GM20431 (cell line): ENCODE data around the gene FAM151A.

Source experiments
- in situ Hi-C: fragments of 300-500 bp; cut with MseI, MboI; formaldehyde crosslinking; loops from one replicate; pipeline ENCODE4 v1.15.0; 2020; ENCODE audit warnings: low sequenced_read_pairs; ENCODE audit not compliant: unreplicated experiment

Gene FAM151A

GRCh38 chr1:54583307-54583686 is 40.0 kb downstream of the FAM151A start:
- in situ Hi-C loops, result no loop called here

GRCh38 chr1:54582566-54583306 is 40.6 kb downstream of the FAM151A start:
- in situ Hi-C loops, result no loop called here

GRCh38 chr1:54581621-54582035 is 41.7 kb downstream of the FAM151A start:
- in situ Hi-C loops, result no loop called here

- in situ Hi-C loops, result no loop called here
These were observed 42.3 kb downstream of the FAM151A start for GRCh38 chr1:54580856-54581550.

GRCh38 chr1:54579337-54579781 is 44.0 kb downstream of the FAM151A start:
- in situ Hi-C loops, result no loop called here

GRCh38 chr1:54577612-54578011 is 45.7 kb downstream of the FAM151A start:
- in situ Hi-C loops, result no loop called here

GRCh38 chr1:54575605-54576290 is 47.6 kb downstream of the FAM151A start:
- in situ Hi-C loops, result no loop called here

- in situ Hi-C loops, result no loop called here
These were observed 48.2 kb downstream of the FAM151A start for GRCh38 chr1:54575161-54575560.

GRCh38 chr1:54574158-54574778 is 49.1 kb downstream of the FAM151A start:
- in situ Hi-C loops, result no loop called here

- in situ Hi-C loops, result no loop called here
These were observed 50.8 kb downstream of the FAM151A start for GRCh38 chr1:54572542-54572850.

GRCh38 chr1:54571803-54572541 is 51.4 kb downstream of the FAM151A start:
- in situ Hi-C loops, result no loop called here

- in situ Hi-C loops, result no loop called here
These were observed 52.0 kb downstream of the FAM151A start for GRCh38 chr1:54571326-54571725.

- in situ Hi-C loops, result no loop called here
These were observed 53.2 kb downstream of the FAM151A start for GRCh38 chr1:54570161-54570560.

GRCh38 chr1:54569339-54569738 is 54.0 kb downstream of the FAM151A start:
- in situ Hi-C loops, result no loop called here

GRCh38 chr1:54567961-54568360 is 55.4 kb downstream of the FAM151A start:
- in situ Hi-C loops, result no loop called here

- in situ Hi-C loops, result no loop called here
These were observed 56.7 kb downstream of the FAM151A start for GRCh38 chr1:54566438-54567141.

- in situ Hi-C loops, result no loop called here
These were observed 58.2 kb downstream of the FAM151A start for GRCh38 chr1:54565113-54565501.

- in situ Hi-C loops, result no loop called here
These were observed 58.8 kb downstream of the FAM151A start for GRCh38 chr1:54564312-54565112.

- in situ Hi-C loops, result no loop called here
These were observed 63.5 kb downstream of the FAM151A start for GRCh38 chr1:54559771-54560231.
